NCI-H146 treated with DMSO at 0.1 percent for 48 hours (cell line): ENCODE measurements around the gene HOXB7.

ENCODE experiments used
- DNase-seq: peaks from one replicate; lab custom pipeline; 2025; ENCODE audit not compliant: unreplicated experiment; lab: John Stamatoyannopoulos, UW

Gene HOXB7

GRCh38 chr17:48636177-48637018 lies 25.6 kb upstream of the HOXB7 start:
- peak; percentile 41 for DNase-seq

- no peak for DNase-seq
Observed at GRCh38 chr17:48634493-48635208, 23.8 kb upstream of the HOXB7 start.

DNA sequence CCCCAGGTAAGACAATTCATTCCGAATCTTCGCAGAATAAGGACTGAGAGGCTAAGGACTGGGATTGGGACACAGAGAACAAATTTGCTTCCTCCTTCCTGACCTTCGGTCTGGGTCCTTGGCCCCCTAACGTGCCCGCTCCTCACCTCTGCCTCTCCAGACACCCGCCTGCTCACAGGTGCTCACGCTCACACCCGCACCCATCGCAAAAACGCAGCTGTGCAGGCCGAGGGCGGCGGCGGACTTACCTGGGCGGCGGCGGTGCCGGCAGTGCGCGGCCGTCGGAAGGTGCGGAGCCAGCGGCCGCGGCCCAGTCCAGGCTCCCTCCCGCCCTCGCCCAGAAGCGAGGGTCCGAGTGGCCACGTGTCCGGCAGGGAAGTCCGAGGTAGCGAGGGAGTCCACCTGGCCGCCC lies 22.5 kb upstream of the HOXB7 start:
- DNase-seq = no peak

- no peak for DNase-seq
Observed at GRCh38 chr17:48632579-48633265, 21.9 kb upstream of the HOXB7 start.

GRCh38 chr17:48631693-48632578 lies 21.1 kb upstream of the HOXB7 start:
- DNase-seq = no peak

DNA sequence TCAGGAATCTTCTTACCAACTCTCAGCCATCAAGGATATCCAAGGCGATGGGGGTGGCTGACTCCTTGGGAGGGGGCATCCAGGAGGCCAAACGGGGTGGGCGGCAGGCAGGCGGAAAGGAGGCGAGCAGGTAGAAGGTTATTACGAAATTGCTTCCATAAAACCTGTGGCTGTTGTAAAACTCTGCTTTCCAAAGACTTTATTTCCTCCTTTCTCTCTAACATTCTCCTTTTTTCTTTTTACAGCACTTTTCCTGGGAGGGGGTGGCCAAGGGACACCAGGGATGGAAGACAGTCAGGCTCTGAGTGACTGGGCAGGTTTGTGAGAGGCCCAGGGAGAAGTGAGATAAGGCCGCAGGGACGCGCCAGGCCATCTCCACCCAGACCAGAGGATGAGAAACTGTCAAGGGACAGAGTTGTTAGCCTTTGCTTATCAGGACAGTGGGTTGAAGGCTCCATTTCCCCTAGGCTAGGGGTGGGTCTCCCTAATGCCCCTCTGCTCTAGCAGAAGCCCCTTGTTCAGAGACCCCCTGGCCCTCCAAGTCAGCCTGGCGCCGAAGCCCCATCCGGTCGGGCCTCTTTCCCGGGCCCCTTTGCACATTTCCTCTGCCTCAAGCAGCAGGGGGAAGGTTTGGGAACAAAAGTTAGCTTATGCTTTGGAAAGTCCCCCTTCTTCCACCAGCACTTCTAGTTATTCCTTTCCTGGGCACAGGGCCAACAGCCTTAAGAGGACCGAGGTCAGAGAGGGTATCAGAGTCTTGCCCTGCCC lies 20.3 kb upstream of the HOXB7 start:
- DNase-seq = no peak

DNA sequence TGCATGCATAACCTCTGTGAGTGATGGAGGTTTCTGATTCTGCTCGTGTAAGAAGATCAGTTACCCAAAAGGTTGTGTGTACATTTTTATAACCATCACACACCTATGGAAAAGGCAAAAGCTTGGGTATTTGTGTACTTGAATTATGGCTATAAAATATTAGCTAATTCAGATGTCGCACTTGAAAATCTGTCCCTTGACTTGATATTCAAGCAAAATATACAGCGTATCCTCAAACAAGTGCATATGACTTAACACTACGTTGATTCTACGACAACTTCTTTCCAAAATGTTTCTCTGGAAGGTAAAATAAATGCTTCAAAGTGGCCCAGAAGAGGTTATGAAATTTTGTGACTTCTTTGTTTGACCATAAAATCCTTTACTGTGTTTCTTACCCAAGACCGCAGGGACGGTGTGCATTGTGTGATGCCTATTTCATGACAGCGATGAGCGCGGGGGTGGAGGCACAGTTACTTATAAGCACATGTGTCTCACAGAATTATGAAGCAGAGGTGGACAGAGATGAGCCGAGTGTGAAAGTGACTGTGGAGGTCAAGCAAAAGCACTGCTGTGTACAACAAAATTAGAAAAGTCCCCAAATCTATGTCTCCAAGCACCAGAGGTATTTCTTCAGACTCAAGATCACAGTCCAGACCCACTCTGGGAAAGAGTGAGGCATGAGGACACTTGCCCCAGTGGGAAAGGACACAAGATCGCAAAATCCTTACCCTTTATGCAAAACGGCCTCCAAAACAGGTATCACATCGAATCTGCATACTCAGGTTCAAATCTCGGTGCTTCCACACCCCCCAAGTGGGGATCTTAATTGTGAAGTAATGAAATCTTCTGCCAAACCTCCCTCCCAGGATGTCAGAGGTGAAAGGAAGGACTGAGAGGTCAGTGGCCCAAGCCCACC lies 19.4 kb upstream of the HOXB7 start:
- DNase-seq = no peak

GRCh38 chr17:48629411-48629759 lies 18.6 kb upstream of the HOXB7 start:
- DNase-seq = no peak

DNA sequence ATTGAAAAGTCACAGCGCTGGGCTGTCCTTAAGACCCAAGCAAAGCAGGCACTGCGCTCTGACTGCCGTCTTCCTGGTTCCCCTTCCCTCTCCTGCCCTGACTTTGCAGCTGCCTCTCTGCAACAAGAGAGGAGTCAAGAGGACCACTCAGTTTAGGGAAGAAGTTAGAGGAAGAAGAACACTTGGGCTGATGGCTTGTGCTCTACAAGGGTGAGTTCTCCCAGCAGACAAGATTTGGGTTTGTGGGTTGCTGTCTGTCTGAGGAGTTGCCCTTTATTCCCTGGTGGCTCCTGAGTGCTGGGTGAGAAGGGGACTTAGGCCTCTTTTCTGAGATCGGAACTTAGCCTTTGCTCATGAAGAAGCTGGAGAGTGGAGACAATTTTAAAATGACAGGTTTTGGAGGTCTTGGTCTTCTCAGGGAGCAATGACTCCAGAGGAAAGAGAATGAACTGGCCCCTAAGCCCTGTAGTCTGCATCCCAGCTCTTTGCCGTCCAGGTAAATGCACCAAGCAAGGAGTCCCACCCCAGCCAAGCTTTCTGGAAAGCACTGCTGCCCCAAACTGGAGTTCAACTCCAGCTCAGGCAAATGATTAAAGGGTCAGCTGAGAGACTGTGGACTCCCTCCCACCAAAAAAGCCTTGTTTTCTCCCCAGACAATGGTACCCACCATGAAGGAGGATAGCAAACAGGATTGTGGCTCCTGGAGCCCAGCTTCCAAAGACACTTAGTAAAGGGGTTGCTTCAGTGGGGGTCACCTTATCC lies 18.0 kb upstream of the HOXB7 start:
- no peak for DNase-seq

DNA sequence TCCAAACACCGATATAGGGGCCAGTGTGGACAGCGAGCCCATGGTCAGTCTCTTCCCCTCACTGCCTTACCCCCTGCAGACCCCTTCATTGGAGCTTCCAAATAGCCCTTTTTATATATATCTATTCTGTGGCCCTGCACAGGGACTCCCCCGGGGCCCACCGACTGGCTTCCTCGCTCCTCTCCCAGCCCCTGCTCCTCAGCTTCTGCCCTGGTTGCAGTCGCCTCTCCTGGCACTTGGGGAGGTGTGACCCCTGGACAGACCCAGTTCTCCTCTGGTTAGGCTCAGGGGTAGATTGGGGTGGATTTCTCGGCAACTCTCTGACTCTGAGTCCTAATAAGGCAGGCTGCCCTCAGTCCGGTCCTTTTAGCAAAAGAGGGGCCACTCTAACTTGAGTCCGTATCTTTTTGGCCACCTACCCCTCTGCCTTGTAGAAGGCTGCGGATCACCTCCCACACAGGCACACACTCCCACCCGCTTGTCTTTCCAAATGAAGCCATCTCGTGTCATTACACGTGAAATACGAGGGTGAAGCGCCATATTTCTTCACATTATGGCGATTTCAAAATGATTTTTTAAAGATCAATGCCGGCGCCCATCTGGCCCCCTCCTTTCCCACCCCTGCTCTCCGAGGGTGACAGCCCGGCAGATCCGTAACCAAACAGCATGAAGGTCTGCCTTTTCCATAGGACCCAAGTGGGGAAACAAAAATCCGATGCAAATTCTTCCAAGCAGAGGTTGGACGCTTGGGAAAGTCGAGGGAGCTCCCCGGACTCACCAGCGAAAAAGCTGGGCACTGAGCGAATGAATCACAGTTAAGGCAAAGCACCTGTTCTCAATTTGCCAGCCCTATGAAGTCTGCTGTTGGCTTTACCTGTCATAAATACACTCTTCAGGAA lies 17.1 kb upstream of the HOXB7 start:
- DNase-seq = no peak

- no peak for DNase-seq
Observed at GRCh38 chr17:48627118-48627597, 16.3 kb upstream of the HOXB7 start.

GRCh38 chr17:48626245-48627117 lies 15.7 kb upstream of the HOXB7 start, which contains the start of gene HOXB9:
Gene HOXB9, minus strand, starts transcription at chr17:48626358. Its CDS starts 89 bp downstream, at chr17:48626269.
- no peak for DNase-seq

GRCh38 chr17:48625495-48626244 lies 14.9 kb upstream of the HOXB7 start:
- no peak for DNase-seq

GRCh38 chr17:48624544-48625494 lies 14.0 kb upstream of the HOXB7 start:
- no peak for DNase-seq
